Heart right ventricle (tissue), 16 donors: ENCODE results near the gene RFX1. TPM values are rescaled to one million over a fixed set of nuclear protein-coding genes. Genes with fewer than 3 reads are reported as not detected.
"Not testable (repeated sequence)": the region's sequence is repeated elsewhere in the genome, so short reads cannot be mapped to it uniquely, and the experiment has no call there.

Source experiments
- ATAC-seq, 8 donors: fragments of 200-7000 bp; cut with Tn5 transposase; one replicate each; pipeline ENCODE4 v1.9.1; 2020; ENCODE audit warnings: mild to moderate bottlenecking in 8 of 8, moderate library complexity in 8 of 8, moderate number of reproducible peaks in 1 of 8
- DNase-seq, 2 donors: peaks; one replicate each; pipeline ENCODE4 v3.0.0-alpha.2; 2020
- H3K27ac ChIP-seq, 10 donors: fragments of 200-600 bp; sonication (generic) in 2 of 10; one replicate each; pipeline versions ENCODE4 v1.5.0 to v1.8.0; 2020 to 2022; ENCODE audit warnings: mild to moderate bottlenecking in 3 of 10
- H3K27me3 ChIP-seq, 7 donors: fragments of 200-600 bp; one replicate each; pipeline ENCODE4 v1.8.0; 2021 to 2022; ENCODE audit warnings: mild to moderate bottlenecking in 2 of 7
- H3K36me3 ChIP-seq, 9 donors: fragments of 200-600 bp; sonication (generic) in 1 of 9; one replicate each; pipeline versions ENCODE4 v1.5.0 to v1.8.0; 2020 to 2022; ENCODE audit warnings: mild to moderate bottlenecking in 2 of 9
- H3K4me1 ChIP-seq, 9 donors: fragments of 200-600 bp; sonication (generic) in 1 of 9; one replicate each; pipeline versions ENCODE4 v1.5.0 to v1.8.0; 2020 to 2022; ENCODE audit warnings: mild to moderate bottlenecking in 4 of 9
- H3K4me3 ChIP-seq, 10 donors: fragments of 200-600 bp; sonication (generic) in 2 of 10; one replicate each; pipeline versions ENCODE4 v1.5.0 to v1.8.0; 2020 to 2022; ENCODE audit warnings: mild to moderate bottlenecking in 7 of 10, moderate library complexity in 2 of 10
- H3K9me3 ChIP-seq, 11 donors: fragments of 200-600 bp in 10 of 11; sonication (generic) in 2 of 11; one replicate each; pipeline versions ENCODE4 v1.5.0 to v1.8.0; 2013 to 2022; ENCODE audit warnings: mild to moderate bottlenecking in 2 of 11, control low read depth in 1 of 11, moderate library complexity in 1 of 11
- CTCF ChIP-seq, 9 donors: fragments of 200-600 bp; sonication (generic) in 2 of 9; IDR thresholded peaks; one replicate each; pipeline versions ENCODE4 v1.5.0 to v1.8.0; 2021 to 2022; ENCODE audit warnings: antibody characterized with exemption in 9 of 9, mild to moderate bottlenecking in 5 of 9, moderate library complexity in 1 of 9
- WGBS, 2 donors: extraction: QIAGEN DNeasy Blood & Tissue Kit; methylation state at CpG; one replicate each; pipeline ENCODE4 v1.1.7; 2013; ENCODE audit warnings: inconsistent platforms in 1 of 2; 5-methylcytosine and 5-hydroxymethylcytosine counted together
- intact Hi-C, 10 donors: fragments of 100-400 bp; cut with DNase I; formaldehyde crosslinking; loops; one replicate each; pipeline versions ENCODE4 v1.11.1 to v1.14.2; 2022
- polyA plus RNA-seq, 2 donors: library from polyadenylated mRNA; stranded (reverse); fragments of 200-250 nt; gene quantifications; one replicate each; pipeline ENCODE4 v1.2.3, GENCODE V29; 2013
- total RNA-seq, 10 donors: library from RNA; stranded (reverse); fragmentation: NEBNext Ultra II Directional in 3 of 10; extraction: Animal tissue kit (Norgen Biotek cat#: 25700) in 3 of 10; gene quantifications; one replicate each; pipeline versions ENCODE4 v1.2.1 to v1.2.4, GENCODE V29; 2021 to 2023
- donor health status: Arrhythmogenic right ventricular cardiomyopathy.
- donor health status: ischemic (EF 13 %, LVEDD 7.1; RV severe dilation, severe dysfunction).
- donor health status: healthy with polysubstance abuse.
- donor health status: DM: no; HTN: yes; CAD: no.
- donor health status: DM: no; HTN: no; CAD: no.
- donor health status: ischemic (EF 25% LVEDD 6.9; RV normal size, moderate dysfunction).
- donor health status: ischemic (EF 25% LVEDD 5.7; RV mildly dilated, moderate dysfunction).
- donor health status: healthy.
- donor health status: DM: yes; HTN: yes; CAD: no.
- donor health status: Ischemic cardiomyopathy.
- donor health status: ischemic (EF 35%, LVEDD 5.7; RV mildly dilated, moderate dysfunction).
- donor health status: nonischemic (EF 11% LVEDD 7.7; RV severe dilation, severe dysfunction).
- donor health status: DM: yes; HTN: yes; CAD: no.
- donor health status: PGD.
- donor health status: ischemic (EF 29% LVEDD 5.4; RV normal size, mild dysfunction).
- donor health status: nonischemic (EF 23%, LVEDD 6.1; RV moderate dilation, normal function).

RFX1 gene
- total and polyA plus RNA-seq, 12 donors, result 2.7 to 15.8 (median 11.8) TPM

DNA sequence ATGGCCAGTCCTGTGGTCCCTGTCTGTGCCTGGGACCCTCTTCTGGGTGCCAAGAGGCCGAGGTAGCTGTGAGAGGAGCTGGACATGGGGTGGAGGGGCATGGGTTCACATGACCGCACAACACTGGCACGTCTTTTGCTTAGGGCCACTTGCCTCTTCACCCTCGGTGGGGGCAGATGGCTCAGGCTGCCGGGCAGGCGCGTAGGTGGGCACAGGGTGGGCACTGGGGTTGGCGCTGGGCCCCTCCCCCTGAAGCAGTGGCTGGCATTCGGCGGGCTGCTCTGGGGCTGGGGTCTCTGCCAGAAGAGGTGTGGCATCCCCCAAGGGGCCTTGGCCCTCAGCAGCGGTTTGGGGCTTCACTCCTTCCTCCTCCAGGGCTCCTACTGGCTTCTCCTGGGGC lies 47.4 kb upstream of the RFX1 start:
- TF ChIP-seq CTCF (IDR thresholded peaks at IDR 0.05), result no peak
- Histone ChIP-seq H3K4me3 (no peak overlapping the region), H3K27me3 (peaks cover 0 to 22% (median 9%) of the 10 kb centered on the region in 7 donors), H3K4me1 (peaks cover 0 to 12% (median 5%) of the 10 kb centered on the region in 9 donors), H3K27ac (no peak overlapping the region), H3K9me3 (peaks cover 0 to 12% (median 0%) of the 10 kb centered on the region in 11 donors), H3K36me3 (peaks cover 0 to 42% (median 0%) of the 10 kb centered on the region in 9 donors)
- intact Hi-C loops, result loop anchor here in 3 of 10 donors (5.0 kb wide), 2 partner anchors 161 to 171 kb away; no protein-coding TSS in a partner anchor
- 91 to 93% methylated on average over 11 of the region's 11 CpGs for WGBS, 2 donors
- no peak for DNase-seq
- no peak for ATAC-seq

GRCh38 chr19:14053032-14053431 lies 46.9 kb upstream of the RFX1 start:
- DNase-seq (no peak), ATAC-seq (no peak)
- H3K27me3 ChIP-seq, result peaks cover 0 to 18% (median 5%) of the 10 kb centered on the region in 7 donors
- no peak for TF ChIP-seq CTCF (IDR thresholded peaks at IDR 0.05)
- whole genome bisulfite sequencing, 2 donors, result 95% methylated on average over 3 of the region's 3 CpGs
- peaks cover 0 to 45% (median 0%) of the 10 kb centered on the region in 9 donors for H3K36me3 ChIP-seq
- no peak overlapping the region for H3K27ac ChIP-seq
- no peak overlapping the region for H3K4me3 ChIP-seq
- intact Hi-C loops, result loop anchor here in 3 of 10 donors (5.0 kb wide), 2 partner anchors 161 to 171 kb away; no protein-coding TSS in a partner anchor
- peaks cover 0 to 9% (median 5%) of the 10 kb centered on the region in 9 donors for H3K4me1 ChIP-seq
- peaks cover 0 to 14% (median 0%) of the 10 kb centered on the region in 11 donors for H3K9me3 ChIP-seq

GRCh38 chr19:14052470-14052869 lies 46.4 kb upstream of the RFX1 start:
- ATAC-seq (no peak), DNase-seq (no peak)
- Histone ChIP-seq H3K4me1 (peaks cover 0 to 5% (median 0%) of the 10 kb centered on the region in 9 donors), H3K36me3 (peaks cover 0 to 46% (median 0%) of the 10 kb centered on the region in 9 donors), H3K4me3 (no peak overlapping the region), H3K27ac (no peak overlapping the region), H3K9me3 (peaks cover 0 to 14% (median 0%) of the 10 kb centered on the region in 11 donors), H3K27me3 (peaks cover 0 to 12% (median 0%) of the 10 kb centered on the region in 7 donors)
- no peak for TF ChIP-seq CTCF (IDR thresholded peaks at IDR 0.05)
- intact Hi-C loops, result loop anchor here in 3 of 10 donors (5.0 kb wide), 2 partner anchors 160 to 170 kb away; no protein-coding TSS in a partner anchor
- WGBS, 2 donors, result 91 to 93% methylated on average over 6 of the region's 6 CpGs

GRCh38 chr19:14051980-14052379 lies 45.9 kb upstream of the RFX1 start:
- H3K27ac ChIP-seq, result no peak overlapping the region
- 87 to 91% methylated on average over 9 of the region's 9 CpGs for WGBS, 2 donors
- TF ChIP-seq CTCF (IDR thresholded peaks at IDR 0.05), result no peak
- ATAC-seq, result no peak
- no peak for DNase-seq
- H3K36me3 ChIP-seq, result peaks cover 0 to 46% (median 0%) of the 10 kb centered on the region in 9 donors
- no peak overlapping the region for H3K4me3 ChIP-seq
- peaks cover 0 to 14% (median 0%) of the 10 kb centered on the region in 11 donors for H3K9me3 ChIP-seq
- intact Hi-C loops, result loop anchor here in 3 of 10 donors (5.0 kb wide), 2 partner anchors 160 to 170 kb away; no protein-coding TSS in a partner anchor
- H3K4me1 ChIP-seq, result peaks cover 0 to under 1% (median 0%) of the 10 kb centered on the region in 9 donors
- peaks cover 0 to 7% (median 0%) of the 10 kb centered on the region in 7 donors for H3K27me3 ChIP-seq

DNA sequence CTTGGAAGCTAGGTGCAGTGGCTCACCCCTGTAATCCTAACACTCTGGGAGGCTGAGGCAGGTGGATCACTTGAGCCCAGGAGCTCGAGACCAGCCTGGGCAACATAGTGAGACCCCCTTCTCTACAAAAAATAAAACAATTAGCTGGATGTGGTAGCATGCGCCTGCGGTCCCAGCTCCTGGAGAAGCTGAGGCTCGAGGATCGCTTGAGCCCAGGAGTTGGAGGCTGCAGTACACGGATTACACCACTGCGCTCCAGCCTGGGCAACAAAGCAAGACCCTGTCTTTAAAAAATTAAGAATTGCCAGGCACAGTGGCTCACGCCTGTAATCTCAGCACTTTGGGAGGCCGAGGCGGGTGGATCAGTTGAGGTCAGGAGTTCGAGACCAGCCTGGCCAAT lies 44.8 kb upstream of the RFX1 start:
- not testable (repeated sequence) for H3K27me3 ChIP-seq, H3K4me3 ChIP-seq, H3K27ac ChIP-seq, ATAC-seq, DNase-seq, H3K4me1 ChIP-seq
- intact Hi-C loops, result loop anchor here in 3 of 10 donors (5.0 kb wide), 2 partner anchors 159 to 169 kb away; no protein-coding TSS in a partner anchor
- WGBS, 2 donors, result 93 to 95% methylated on average over 11 of the region's 11 CpGs
- H3K9me3 ChIP-seq, result peaks cover 0 to 14% (median 0%) of the 10 kb centered on the region in 11 donors
- H3K36me3 ChIP-seq, result peaks cover 0 to 52% (median 0%) of the 10 kb centered on the region in 9 donors
